ENCODE data around the gene SMIM33.
"Not testable (repeated sequence)": the region's sequence is repeated elsewhere in the genome, so short reads cannot be mapped to it uniquely, and the experiment has no call there.

SMIM33 gene

GRCh38 chr5:139482050-139482889 is 11.5 kb downstream of the SMIM33 start, which contains the start of gene STING1:
TSS of gene STING1 (minus strand) at chr5:139482758. CDS start at chr5:139481704, 1,054 bp downstream.
- peak; percentile 96 for DNase-seq (ENCODE audit: low read depth, low spot score)

GRCh38 chr5:139482890-139483208 is 12.0 kb downstream of the SMIM33 start:
- DNase-seq (ENCODE audit: low read depth, low spot score), result not testable (repeated sequence)

DNA sequence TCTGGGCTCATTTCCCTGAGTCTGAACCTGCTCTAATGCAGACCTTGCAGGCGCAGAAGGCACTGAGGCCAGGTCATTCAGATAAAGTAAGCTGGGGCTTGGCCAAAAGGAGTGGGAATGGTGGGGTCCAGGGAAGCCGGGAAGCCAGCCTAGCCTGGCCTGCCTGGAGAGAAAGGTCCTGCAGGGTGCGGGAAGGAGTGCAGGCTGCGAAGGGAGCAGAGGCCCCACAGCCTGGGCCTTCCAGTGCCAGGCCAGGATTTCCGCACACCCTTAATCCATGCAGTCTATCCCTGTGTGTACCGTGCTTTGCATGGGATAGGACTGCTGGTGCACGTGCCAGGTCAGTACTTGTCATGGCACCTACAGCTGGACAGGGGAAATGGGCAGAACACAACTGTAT is 15.4 kb downstream of the SMIM33 start:
- DNase-seq (ENCODE audit: low read depth, low spot score), result no peak

GRCh38 chr5:139488260-139488659 is 17.5 kb downstream of the SMIM33 start:
- no peak for DNase-seq (ENCODE audit: low read depth, low spot score)

DNA sequence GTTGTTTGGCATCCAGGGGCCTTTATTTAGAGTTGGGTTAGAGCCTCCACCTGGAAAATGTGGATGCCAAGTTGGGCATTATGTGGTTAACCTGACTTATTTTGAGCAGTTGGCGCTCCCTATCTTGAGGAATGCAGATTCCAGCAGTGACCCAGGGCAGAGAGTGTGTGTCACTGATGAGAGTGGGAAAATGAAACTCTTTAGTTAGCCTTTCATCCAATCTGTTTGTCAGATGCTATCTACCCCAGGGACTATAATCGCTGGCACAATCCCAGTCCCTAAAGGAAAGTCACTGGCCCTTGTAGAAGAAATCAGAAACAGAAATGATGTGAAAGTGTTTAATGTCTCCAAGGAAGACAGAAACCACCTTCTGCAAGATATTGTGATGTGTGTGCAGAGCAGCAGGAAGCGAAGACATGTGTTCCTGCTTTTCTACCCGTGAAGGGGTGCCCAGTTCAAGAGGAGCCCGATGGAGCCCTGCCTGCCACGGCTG is 21.9 kb downstream of the SMIM33 start:
- no peak for DNase-seq (ENCODE audit: low read depth, low spot score)

DNA sequence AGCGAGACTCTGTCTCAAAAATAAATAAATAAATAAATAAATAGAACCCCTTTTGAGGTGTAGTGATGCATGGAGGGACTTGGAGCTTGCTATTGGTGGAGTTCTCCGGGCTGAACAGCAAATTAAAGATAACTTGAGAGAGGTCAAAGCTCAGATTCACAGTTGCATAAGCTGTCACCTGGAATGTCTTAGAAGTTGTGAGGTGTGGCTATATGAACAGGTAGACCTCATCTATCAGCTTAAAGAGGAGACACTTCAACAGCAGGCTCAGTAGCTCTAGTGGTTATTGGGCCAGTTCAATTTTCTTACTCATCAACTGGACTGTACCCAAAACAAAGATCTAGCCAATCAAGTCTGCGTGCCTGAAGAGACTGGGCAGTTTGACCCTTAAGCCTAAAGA is 23.5 kb downstream of the SMIM33 start:
- DNase-seq (ENCODE audit: low read depth, low spot score), result no peak

GRCh38 chr5:139494832-139495231 is 24.0 kb downstream of the SMIM33 start:
- no peak for DNase-seq (ENCODE audit: low read depth, low spot score)

DNA sequence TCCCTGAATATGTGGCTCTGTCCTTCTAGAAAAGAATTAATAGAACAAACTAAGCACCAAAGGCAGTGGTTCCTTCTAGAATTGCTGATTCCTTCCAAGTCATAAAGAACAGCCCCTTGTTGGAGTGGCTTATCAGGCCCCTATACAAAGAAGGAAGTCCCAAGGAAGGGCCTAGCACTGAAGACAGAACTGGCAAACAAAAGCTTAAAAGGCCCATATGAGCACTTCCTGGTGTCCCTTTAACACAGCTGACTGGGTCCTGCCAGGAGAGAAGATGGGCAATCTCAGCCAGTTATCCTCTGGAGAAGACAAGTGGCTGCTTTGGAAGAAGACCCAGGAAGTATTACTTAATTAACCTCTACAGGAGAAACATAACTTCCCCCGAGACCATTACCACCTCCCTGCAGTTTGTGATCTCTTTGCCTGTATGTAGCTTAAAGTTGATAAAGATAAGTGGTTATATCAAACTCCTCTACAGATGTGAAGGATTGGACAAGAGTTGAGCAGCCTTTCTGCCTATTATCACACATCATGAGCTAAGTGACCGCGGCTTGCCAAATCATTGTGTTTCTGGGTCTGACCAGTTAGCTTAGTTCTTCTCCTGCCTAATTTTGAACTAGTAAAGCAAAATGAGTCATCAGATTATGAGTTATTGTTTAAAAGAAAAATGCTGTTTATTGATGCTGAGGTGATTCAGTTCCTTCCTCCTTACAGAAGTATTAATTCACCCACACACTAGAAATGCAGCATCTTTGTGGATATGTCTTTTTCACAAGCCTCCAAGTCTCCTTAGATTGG is 25.0 kb downstream of the SMIM33 start:
- DNase-seq (ENCODE audit: low read depth, low spot score), result no peak

- DNase-seq (ENCODE audit: low read depth, low spot score), result no peak
These were observed 30.6 kb downstream of the SMIM33 start for GRCh38 chr5:139501381-139501780.

DNA sequence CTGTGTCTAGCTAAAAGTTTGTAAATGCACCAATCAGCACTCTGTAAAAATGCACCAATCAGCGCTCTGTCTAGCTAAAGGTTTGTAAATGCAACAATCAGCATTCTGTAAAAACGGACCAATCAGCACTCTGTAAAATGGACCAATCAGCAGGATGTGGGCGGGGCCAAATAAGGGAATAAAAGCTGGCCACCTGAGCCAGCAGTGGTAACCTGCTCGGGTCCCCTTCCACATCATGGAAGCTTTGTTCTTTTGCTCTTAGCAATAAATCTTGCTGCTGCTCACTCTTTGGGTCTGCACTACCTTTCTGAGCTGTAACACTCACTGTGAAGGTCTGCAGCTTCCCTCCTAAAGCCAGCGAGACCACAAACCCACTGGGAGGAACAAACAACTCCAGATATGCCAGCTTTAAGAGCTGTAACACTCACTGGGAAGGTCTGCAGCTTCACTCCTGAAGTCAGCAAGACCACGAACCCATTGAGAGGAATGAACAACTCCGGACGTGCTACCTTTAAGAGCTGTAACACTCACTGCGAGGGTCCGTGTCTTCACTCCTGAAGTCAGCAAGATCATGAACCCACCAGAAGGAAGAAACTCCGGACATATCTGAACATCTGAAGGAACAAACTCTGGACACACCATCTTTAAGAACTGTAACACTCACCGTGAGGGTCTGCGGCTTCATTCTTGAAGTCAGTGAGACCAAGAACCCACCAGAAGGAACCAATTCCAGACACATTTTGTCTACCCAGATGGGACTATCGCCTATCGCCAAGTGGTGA is 32.4 kb downstream of the SMIM33 start:
- DNase-seq (ENCODE audit: low read depth, low spot score), result not testable (repeated sequence)

DNA sequence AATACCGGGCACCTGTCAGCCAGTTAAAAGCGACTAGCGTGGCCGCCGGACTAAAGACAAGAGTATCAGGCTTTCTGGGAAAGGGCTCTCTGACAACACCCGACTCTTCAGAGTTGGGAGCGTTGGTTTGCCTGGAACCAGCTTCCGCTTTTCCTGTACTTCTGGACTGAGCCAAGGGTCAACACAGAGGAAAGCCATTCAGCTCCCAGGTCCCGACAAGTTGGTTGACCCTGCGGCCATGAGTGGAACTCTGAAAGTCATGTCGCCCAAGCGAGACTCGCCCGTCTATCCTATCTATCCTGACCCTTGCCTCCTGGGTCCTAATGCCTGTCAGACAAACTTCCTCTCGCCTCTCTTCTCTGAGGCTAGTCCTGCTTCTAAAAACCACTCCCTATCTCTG is 33.1 kb downstream of the SMIM33 start:
- DNase-seq (ENCODE audit: low read depth, low spot score), result not testable (repeated sequence)

DNA sequence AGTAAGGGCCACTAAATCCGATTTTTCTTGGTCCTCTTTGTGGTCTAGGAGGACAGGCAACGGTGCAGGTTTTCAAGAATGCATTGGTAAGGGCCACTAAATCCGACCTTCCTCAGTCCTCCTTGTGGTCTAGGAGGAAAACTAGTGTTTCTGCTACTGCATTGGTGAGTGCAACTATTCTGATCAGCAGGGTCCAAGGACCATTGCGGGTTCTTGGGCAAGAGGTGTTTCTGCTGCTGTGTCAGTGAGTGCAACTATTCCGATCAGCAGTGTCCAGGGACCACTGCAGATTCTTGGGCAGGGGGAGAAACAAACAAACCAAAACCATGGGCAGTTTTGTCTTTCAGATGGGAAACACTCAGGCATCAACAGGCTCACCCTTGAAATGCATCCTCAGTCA is 33.9 kb downstream of the SMIM33 start:
- not testable (repeated sequence) for DNase-seq (ENCODE audit: low read depth, low spot score)

GRCh38 chr5:139512786-139513390 is 42.1 kb downstream of the SMIM33 start:
- DNase-seq (ENCODE audit: low read depth, low spot score), result no peak

DNA sequence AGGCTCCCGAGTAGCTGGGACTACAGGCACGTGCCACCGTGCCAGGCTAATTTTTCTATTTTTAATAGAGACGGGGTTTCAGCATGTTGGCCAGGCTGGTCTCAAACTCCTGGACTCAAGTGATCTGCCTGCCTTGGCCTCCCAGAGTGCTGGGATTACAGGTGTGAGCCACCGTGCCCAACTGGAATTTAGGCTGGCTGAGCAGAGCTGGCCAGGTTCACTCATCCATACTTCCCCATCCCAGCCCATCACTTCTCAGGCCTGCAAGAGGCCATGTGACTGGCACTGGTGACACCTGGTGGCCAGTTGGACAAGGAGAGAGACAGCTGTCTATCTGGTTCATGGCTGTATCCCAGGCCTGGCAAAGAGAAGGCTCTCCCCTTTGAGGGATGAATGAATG is 42.6 kb downstream of the SMIM33 start:
- DNase-seq (ENCODE audit: low read depth, low spot score), result peak; percentile 70

DNA sequence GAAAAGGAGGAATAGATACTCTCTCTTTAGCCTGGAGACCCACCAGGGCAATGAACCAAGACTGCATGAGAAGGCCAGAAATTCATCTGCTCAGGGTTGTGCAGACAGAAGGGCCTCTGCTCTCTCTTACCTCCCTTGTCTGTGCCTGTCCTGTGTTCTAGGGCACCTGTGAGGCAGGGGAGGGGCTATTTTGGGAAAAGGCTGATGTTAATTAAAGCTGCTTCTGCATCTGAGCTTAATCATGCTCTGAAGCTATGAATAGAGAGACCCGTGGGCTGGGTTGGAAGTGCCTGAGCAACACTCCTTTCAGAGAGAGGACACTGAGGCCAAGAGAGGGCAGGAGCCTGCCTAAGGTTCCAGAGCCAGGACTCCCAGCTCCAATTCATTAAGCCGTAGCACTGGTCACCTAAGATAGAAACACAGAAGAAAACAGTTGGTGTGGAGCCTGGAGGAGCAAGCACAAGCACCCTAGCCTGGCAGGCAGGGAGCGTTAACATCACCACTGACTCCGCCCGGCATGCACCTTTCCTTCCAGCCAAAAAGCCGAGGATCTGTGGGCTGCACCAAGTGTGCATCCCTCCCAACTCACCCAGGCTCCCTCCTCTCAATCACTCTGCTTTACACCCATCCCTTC is 43.2 kb downstream of the SMIM33 start:
- no peak for DNase-seq (ENCODE audit: low read depth, low spot score)

- no peak for DNase-seq (ENCODE audit: low read depth, low spot score)
These were observed 43.7 kb downstream of the SMIM33 start for GRCh38 chr5:139514486-139514856.

DNA sequence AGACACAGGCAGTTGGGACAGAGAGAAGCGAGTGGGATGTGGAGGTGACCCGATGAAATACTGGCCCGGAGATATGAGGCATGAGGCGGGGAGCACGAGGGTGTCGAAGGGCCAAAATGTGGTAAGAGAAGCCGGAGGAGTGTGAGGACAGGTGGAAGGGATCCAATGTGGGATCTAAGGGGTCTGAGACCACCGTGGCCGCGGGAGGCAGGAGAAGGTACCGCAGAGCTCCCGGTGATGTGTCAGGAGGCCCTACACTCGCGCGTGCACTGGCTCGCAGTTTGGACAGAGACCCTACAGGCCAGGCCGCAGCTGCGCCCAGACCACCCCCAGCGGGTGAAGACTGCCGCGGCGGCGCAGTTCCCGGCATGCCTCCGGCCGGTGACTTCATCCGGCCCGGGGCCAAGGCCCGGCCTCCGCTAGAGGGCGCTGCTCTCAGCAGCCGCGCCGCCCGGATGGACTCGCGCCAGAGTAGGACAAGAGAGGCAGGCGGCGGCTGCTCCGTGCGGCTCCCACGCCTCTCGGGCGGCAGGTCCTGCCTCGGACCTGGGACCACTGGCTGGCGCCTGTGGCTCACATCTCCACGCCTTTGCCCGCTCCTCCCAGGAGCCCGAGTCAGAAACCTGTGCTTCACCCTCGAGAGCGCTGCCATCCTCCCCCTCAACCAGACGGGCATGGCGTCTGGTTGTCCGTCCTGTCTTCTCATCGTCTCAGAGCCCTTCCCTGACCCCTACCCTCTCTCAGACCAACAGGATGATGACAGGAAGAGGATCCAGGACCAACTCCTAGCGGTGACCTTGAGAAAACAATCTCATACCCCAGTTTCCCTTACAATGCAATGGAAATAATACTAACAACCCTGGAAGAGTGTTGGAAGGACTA is 47.1 kb downstream of the SMIM33 start:
- DNase-seq (ENCODE audit: low read depth, low spot score), result peak; percentile 72
